IPS-18c (cell line): ENCODE data around the gene ISY1.
"Not testable (repeated sequence)": the region's sequence is repeated elsewhere in the genome, so short reads cannot be mapped to it uniquely, and the experiment has no call there.

Experiments
- H3K4me3 ChIP-seq: 2 replicates; pipeline ENCODE4 v1.7.0; 2013; ENCODE audit warnings: low read depth, mild to moderate bottlenecking, low read length, moderate library complexity; ENCODE audit not compliant: insufficient read depth
- H3K9me3 ChIP-seq: one replicate; pipeline ENCODE4 v1.6.1; 2013; ENCODE audit warnings: mild to moderate bottlenecking, low read length, moderate library complexity; ENCODE audit not compliant: control insufficient read depth, insufficient read depth

ISY1 gene

DNA sequence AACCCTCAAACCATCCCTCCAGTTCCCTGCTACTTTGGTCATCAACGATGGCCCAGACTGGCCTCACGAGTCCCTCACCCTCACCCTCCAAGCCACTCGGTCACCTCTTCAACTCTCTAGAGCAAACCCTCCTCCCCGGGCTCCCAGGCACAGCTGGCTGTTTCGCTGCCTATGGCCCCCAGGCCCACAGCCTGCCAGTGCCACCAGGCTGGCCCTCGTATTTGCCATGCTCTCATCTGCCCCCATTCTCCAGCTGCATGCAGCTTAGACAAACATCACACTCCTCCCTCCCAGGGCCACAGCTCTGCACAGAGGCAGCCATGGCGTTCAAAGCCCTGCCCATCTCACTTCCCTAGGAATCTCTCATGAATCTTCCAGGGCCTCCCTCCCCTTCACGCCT is 53.1 kb downstream of the ISY1 start:
- Histone ChIP-seq H3K9me3 (no peaks in the 10 kb centered on the region), H3K4me3 (no peak overlapping the region)

DNA sequence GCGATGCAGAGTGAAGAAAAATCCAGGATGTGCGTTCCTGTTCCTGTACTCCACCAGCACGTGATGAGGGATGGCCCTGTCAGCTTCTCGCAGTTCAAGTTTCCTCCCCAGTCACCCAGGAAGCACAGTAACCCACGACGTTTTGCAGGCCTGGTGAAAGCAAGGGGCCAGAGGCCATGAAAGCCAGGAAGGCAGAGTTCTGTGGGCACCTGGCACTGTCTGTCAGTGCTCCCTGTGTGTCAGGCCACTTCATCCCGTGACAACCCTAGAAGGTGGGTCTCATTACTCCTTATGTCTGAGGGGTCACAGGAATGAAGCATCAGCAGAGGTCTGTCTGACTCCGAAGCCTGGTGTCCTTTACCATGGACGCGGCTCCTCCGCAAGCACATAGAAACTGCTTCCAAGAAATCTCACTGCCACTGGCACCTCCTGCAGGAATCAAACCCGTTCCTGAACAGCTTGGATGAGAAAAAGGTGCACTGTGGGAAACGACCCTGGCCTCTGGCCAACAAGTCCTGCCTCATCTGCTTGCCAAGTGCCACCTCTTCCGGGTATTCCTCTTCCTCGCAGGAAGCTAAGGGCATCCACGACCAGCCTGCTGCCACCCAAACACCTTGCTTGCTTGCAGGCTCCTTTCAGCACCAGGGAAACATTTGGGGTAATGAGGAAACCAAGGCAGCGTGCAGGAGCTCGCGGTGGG is 53.8 kb downstream of the ISY1 start:
- H3K9me3 ChIP-seq: no peaks in the 10 kb centered on the region
- H3K4me3 ChIP-seq: no peak overlapping the region

DNA sequence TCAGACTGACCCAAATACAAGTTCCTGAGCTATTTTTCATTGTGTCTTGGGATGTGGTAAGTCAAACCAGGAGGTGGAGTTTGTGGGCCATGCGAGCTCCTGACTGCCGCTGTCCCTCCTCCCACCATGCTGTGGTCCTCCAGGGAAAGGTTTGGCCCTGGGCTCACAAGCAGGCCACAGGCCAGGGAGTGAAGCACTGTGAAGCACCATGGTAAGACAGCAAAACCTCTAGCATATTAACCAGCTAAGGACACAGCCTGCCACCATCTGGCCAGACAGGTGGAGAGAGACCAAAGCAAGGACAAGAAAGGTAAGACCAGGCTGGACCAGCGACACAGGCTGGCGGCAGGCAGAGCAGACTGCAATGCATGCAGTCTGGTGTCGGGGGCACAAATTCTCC is 54.5 kb downstream of the ISY1 start:
- Histone ChIP-seq H3K4me3 (no peak overlapping the region), H3K9me3 (no peaks in the 10 kb centered on the region)

GRCh38 chr3:129105862-129106261 is 55.0 kb downstream of the ISY1 start:
- H3K4me3 ChIP-seq: no peak overlapping the region
- no peaks in the 10 kb centered on the region for H3K9me3 ChIP-seq

DNA sequence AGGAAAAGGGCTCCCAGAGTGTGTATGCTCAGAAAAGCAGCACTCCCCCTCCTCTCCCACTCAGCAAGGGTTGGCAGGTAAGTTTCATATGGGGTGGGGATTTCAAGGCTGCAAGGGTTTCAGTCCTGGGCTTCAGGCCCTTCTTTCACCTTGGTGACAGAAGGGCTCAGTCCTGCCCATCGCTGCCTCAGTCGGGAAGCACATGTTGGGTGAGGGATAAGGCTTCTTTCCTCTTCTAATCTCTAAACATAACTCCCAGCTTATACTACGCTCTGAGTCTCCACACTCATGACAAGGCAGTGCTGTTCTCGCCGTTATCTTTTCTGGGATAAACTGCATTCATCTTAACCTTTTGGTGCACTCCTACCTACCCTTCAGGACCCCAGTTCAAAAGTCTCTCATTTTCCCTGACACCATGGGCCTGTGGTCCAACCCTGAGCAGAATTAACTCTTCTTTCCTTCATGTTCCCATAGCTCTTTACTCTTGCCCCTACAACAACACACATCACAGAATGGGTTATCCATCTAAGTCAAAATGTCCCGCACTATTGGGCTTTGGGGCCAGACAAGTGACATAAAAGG is 56.3 kb downstream of the ISY1 start:
- H3K9me3 ChIP-seq: no peaks in the 10 kb centered on the region
- no peak overlapping the region for H3K4me3 ChIP-seq

DNA sequence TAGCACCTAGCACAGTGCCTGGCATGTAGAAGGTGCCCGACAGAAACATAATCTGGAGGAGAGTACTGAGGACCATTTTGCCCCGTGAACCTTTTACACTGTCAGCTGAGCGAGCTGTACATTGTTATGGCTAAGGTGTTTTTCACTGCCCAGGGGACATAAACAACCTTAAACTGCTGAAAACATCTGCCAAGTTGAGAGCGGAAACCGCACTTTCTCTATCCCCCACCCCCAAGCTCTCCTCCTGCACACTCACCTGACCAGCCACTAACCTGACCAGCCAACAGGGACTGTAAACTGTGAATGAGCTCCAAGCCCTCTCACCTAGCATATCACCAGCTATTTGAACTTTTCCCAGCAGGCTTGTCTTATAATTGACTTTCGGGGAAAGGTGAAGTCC is 56.8 kb downstream of the ISY1 start:
- H3K9me3 ChIP-seq: no peaks in the 10 kb centered on the region
- no peak overlapping the region for H3K4me3 ChIP-seq

- Histone ChIP-seq H3K9me3 (no peaks in the 10 kb centered on the region), H3K4me3 (no peak overlapping the region)
Observed at GRCh38 chr3:129103296-129103695, 57.6 kb downstream of the ISY1 start.

- H3K4me3 ChIP-seq: no peak overlapping the region
- no peaks in the 10 kb centered on the region for H3K9me3 ChIP-seq
Observed at GRCh38 chr3:129101370-129102138, 59.3 kb downstream of the ISY1 start.

DNA sequence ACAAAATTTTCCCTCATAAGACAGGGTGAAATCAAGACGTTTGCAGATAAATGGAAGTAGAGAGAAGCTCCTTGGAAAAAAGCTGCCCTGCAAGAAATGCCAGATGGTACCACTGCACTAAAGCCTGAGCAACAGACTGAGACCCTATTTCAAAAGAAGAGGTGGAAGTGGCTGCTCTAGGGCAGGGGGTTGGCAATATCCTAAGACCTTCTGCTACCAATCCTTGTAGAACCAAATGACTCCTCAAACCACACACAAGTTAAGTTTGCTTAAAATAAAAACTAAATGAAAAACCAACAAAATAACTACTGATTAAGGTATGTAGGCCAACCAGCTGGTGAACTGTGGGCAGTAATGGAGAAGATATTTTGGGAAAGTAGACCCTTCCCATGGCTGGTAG is 60.6 kb downstream of the ISY1 start:
- H3K4me3 ChIP-seq: no peak overlapping the region
- H3K9me3 ChIP-seq: no peaks in the 10 kb centered on the region

DNA sequence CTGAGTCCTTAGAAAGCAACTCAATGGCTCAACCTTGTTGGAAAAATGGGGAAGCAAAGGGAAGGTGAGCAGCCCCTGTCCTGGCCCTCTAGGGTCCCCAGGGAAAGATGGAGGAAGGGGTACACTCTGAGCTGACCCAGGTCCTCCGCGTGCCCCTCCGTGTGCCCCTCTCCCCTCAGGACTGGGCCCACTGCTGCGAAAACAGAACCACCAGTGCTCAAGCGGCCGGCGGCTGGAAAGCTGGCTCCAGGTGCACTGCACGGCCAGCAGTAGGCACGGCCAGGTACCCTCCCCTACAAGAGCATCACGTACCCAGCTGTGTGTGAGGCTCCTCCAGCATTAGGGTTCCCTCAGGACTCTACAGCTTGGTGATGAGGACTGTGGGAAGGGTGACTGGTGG is 65.6 kb downstream of the ISY1 start:
- Histone ChIP-seq H3K9me3 (no peaks in the 10 kb centered on the region), H3K4me3 (no peak overlapping the region)

DNA sequence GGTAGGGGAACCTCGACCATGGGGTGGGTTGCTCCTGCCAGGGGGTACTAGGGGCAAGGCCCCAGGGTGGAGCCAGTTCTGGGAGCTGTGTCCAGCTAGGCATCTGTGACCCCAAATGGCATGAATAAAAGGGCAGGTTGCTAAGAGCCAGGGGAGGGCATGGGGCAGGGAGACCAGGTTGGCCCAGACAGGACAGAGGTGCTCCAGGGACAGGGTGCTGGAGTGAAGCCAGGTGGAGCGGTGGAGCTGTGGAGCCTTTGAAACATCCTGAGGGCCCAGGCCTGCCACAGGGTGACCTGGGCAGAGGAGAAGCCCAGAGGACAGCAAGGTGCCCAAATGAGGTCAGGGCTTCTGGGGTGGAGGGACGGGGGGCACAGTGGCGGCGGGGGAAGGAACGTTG is 72.6 kb downstream of the ISY1 start:
- not testable (repeated sequence) for H3K9me3 ChIP-seq, H3K4me3 ChIP-seq

DNA sequence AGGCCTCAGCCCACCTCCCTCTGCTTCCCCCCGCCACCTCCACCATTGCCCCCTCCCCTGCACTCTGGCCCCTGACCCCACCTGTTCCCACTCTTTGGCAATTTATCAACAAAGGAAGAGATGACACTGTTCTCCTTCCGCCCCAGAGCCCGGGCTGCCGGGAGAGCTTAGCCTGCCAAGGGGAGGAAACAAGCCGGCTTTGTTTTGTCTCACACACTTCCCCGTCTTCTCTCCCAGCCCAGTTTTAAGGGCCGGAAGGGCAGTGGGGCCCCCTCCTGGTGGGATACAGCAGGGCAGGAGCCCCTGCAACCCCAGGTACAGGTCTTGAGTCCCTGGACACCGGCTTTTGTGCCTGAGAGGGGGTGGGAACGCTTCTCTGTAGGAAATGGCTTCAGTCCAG is 73.0 kb downstream of the ISY1 start:
- not testable (repeated sequence) for H3K9me3 ChIP-seq, H3K4me3 ChIP-seq

DNA sequence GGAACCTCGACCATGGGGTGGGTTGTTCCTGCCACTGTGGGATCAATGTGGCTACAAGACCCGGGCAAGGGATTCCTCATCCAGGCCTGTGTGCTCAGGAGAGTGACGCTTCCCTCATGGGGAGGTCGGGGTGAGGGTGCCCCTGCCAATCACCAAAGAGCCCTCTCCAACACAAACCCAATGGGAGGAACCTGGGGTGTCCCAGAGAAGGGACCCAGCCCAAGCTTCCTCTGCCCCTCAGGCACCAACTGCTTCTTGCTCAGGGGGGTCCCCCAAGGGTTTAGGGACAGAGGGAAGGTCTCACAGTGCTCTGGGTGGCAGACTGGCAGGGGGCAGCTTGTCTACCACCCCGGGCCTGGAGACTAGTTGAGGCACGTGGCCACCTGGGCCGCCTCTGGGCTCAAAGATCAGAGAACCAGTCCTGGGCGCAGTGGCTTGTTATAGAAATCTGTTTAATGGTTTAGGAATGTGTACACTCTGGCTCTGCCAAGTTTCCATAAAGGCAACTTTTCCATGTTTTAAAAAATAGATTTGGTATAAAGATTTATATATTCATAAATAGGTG is 73.6 kb downstream of the ISY1 start:
- H3K9me3 ChIP-seq: no peaks in the 10 kb centered on the region
- no peak overlapping the region for H3K4me3 ChIP-seq

- H3K4me3 ChIP-seq: no peak overlapping the region
Observed at GRCh38 chr3:129085818-129086217, 75.0 kb downstream of the ISY1 start.

DNA sequence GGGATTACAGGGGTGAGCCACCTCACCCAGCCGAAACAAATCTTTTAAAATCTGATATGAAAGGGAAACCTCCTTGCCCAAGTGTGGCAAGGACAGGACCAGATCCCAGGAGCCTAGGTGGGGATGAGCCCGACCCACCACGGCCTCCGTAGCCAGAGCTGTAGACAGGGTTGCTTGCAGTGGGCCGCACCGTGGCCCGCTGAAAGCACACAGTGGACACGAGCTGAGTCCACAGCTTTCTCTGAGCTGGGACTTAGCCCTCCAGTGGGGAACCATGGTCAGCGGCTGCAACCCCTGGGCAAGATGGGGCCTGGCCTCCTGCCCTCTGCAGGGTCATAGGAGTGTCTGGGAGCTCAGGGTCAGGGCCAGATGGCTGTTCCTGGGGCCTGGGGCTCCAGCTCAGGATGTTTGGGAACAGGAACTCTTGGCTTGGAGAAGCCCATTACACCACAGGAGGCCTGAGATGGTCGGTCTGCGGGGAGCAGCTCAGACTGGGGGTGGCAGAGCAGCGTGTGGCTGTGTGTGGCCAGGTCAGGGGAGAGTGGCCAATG is 75.6 kb downstream of the ISY1 start:
- Histone ChIP-seq H3K9me3 (no peaks in the 10 kb centered on the region), H3K4me3 (no peak overlapping the region)

More at GRCh38 chr3:129085818-129086217, 75.0 kb downstream of the ISY1 start:
- no peaks in the 10 kb centered on the region for H3K9me3 ChIP-seq

GRCh38 chr3:129084501-129084900 is 76.4 kb downstream of the ISY1 start:
- no peaks in the 10 kb centered on the region for H3K9me3 ChIP-seq

GRCh38 chr3:129082026-129082425 is 78.8 kb downstream of the ISY1 start:
- H3K9me3 ChIP-seq: no peaks in the 10 kb centered on the region
- H3K4me3 ChIP-seq: no peak overlapping the region

More at GRCh38 chr3:129084501-129084900, 76.4 kb downstream of the ISY1 start:
- no peak overlapping the region for H3K4me3 ChIP-seq

- Histone ChIP-seq H3K9me3 (no peaks in the 10 kb centered on the region), H3K4me3 (no peak overlapping the region)
Observed at GRCh38 chr3:129081503-129081902, 79.4 kb downstream of the ISY1 start.
